Cardiac fibroblast (primary cell): ENCODE results near the gene ABRAXAS1.

Source experiments
- DNase-seq, 2 donors: peaks; one replicate each; pipeline versions ENCODE4 v3.0.0 to v3.0.0-alpha.2; 2010; ENCODE audit warnings: low read depth in 2 of 2
- H3K4me3 ChIP-seq, 2 donors: replicated peaks in 1 of 2; 1 replicate in 1 of 2; 2 replicates in 1 of 2; pipeline ENCODE4 v1.5.1; 2011; ENCODE audit warnings: low read depth in 2 of 2, low read length in 2 of 2, mild to moderate bottlenecking in 2 of 2, moderate library complexity in 1 of 2
- TF ChIP-seq, protein P1 (sequence below): IDR thresholded peaks from one replicate; pipeline ENCODE4 v1.5.1; 2011; ENCODE audit warnings: low read depth, mild to moderate bottlenecking, low read length, inconsistent platforms

Gene ABRAXAS1

DNA sequence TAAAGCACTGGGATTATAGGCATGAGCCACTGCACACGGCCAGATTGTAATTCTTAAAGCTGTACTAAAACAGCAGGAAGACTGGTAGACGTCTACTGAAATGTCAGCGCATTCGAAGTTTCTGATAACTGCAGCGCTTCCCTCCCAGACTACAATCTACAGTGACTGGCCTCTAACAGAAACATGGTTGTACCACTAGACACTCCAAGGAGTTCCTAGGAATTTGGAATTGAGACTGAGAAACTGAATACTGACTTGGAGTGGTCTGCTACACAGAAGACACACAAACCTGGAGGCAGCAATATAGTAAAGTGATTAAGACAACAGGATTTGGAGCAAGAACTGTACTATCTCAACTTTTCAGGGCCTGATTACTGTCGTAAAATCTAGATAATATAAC, 30.2 kb downstream of the ABRAXAS1 start:
- TF ChIP-seq, protein P1, sequence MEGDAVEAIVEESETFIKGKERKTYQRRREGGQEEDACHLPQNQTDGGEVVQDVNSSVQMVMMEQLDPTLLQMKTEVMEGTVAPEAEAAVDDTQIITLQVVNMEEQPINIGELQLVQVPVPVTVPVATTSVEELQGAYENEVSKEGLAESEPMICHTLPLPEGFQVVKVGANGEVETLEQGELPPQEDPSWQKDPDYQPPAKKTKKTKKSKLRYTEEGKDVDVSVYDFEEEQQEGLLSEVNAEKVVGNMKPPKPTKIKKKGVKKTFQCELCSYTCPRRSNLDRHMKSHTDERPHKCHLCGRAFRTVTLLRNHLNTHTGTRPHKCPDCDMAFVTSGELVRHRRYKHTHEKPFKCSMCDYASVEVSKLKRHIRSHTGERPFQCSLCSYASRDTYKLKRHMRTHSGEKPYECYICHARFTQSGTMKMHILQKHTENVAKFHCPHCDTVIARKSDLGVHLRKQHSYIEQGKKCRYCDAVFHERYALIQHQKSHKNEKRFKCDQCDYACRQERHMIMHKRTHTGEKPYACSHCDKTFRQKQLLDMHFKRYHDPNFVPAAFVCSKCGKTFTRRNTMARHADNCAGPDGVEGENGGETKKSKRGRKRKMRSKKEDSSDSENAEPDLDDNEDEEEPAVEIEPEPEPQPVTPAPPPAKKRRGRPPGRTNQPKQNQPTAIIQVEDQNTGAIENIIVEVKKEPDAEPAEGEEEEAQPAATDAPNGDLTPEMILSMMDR, result no peak
- H3K4me3 ChIP-seq, result peak overlapping the region; percentile 85 to 94
- DNase-seq, result peak; percentile 21 to 31

DNA sequence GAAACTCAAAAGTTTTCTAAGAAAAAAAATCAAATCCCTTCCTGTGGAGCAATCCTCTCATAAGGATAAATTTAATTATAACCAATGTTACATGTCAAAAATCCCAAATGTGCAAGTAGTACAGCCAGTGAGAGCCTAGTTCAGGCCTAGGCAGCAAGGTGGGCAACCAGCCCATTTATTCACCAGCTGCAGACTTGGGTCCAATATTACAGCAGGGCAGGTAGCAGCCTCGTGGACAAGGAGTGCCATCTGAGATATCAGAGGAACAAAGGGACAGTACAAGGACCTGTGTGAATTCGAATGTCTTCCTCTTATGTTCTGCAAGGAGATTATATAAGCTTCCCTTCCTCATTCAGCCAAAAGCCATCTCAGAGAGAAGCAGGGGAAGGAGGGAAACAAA, 35.9 kb downstream of the ABRAXAS1 start:
- no peak overlapping the region for H3K4me3 ChIP-seq
- TF ChIP-seq, protein P1, result no peak
- DNase-seq, result no peak

DNA sequence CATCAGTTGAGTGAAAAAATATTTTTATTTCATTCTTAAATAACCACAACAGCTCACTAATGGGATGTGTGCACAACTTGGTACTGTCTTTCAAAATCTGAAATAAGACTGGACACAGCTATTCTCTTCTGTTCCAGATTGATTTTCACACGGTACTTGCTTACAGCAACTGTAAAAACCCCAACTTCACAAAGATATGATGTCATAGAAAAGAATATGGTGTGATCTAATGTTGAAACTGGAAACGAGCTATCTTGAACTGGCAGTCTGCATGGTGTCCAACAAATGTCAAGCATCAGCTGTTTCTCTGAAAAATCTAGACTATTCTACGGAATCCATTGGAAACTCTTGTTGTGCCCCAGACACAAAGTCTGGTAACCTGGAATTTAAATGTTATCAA, 44.0 kb downstream of the ABRAXAS1 start:
- TF ChIP-seq, protein P1, result no peak
- no peak for DNase-seq
- no peak overlapping the region for H3K4me3 ChIP-seq

DNA sequence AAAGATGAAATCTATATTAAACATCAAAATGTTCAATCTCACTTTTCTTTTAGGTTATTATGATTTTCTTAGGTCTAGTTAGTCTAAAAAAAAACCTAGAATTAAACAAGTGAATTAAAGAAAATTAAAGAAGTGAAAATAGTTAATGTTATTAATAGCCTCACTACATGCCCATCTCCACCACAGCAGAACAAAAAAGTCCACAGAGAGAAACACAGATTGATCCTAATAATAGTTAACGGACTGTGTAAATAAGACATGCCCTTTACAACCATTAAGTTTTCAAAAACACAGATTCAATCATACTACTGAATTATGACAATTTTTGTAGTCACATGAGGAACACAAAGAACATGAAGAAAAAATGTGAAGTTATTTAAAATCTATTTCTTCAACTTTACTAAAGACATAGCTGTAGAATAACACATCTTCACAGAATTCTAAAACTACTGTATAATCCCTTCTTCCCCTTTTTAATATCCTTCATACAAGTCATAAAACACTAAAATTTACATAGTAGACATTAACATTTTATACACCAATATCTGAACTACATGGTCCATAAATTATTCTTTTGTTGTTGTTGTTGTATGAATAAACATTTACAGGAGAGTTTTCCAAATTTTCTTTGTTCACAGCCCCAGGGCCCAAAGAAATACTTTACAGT, 44.6 kb downstream of the ABRAXAS1 start:
- TF ChIP-seq, protein P1, result no peak
- no peak for DNase-seq
- H3K4me3 ChIP-seq, result no peak overlapping the region

DNA sequence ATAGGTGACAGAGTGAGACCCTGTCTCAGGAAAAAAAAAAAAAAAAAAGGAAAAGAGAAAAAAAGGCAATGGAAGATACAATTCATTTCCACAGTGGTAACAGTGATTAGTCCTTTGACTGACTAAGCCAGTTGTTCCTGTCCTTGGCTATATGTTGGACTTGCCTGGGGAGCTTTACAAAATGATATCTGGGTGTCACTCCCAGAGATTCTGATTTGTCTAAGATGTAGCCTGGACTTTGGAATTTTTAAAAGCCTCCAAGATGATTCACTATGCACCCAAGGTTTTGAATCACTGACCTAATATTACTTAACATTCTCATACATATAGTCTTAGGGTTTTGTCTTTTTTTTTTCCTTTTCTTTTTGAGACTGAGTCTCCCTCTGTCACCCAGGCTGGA, 46.2 kb downstream of the ABRAXAS1 start:
- TF ChIP-seq, protein P1, result no peak
- no peak overlapping the region for H3K4me3 ChIP-seq
- DNase-seq, result peak in 1 of 2 donors; percentile 4

DNA sequence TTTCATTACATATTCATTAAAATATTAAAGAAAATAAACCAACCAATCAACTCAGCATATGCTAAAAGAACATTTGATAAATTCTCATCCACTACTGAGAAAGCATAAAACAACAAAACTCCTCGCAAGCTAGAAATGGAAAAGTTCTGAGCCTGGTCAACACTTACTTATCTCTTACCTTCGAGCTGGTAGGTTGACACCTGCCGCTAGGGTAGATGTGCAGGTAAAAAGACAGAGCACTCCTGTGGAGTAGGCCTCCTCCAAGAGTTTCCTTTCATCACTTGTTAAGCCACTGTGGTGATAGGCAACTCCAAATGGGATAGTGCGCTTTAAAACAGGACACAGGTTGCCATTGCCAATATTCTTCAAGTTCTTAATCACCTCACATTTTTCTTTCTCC, 48.2 kb downstream of the ABRAXAS1 start:
- TF ChIP-seq, protein P1, result no peak
- no peak for DNase-seq
- H3K4me3 ChIP-seq, result no peak overlapping the region

DNA sequence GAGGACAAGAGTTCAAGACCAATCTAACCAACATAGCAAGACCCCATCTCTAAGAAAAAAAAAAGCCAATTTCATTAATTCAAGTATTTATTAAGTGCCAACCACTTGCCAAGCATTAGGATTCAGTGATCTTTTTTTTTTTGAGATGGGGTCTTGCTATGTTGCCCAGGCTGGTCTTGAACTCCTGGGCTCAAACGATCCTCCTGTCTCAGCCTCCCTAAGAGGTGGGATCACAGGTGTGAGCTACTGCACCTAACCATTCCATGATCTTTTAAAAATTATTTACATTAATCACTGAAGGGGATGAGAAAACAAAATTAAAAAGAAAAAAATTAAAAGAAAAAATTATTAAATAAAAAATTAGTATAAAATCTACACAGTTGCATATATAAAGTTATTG, 53.7 kb downstream of the ABRAXAS1 start:
- no peak overlapping the region for H3K4me3 ChIP-seq
- DNase-seq, result no peak
- TF ChIP-seq, protein P1, result no peak
